Right kidney (tissue), 9 donors: Measurements from ENCODE around the gene ITM2B.
A peak's percentile ranks its signal among the peaks of the same experiment; 100 is the strongest.
"Not testable (repeated sequence)": the region's sequence is repeated elsewhere in the genome, so short reads cannot be mapped to it uniquely, and the experiment has no call there.

Experiments
- DNase-seq: peaks from one replicate; pipeline ENCODE4 v3.0.0-alpha.2; 2016
- long read RNA-seq, 8 donors: transcript quantifications; one replicate each; lab custom pipeline, GENCODE V29; 2026

ITM2B gene
- long read RNA-seq, donor 1, full-length matches to known transcripts, result 543 of 896 reads
- long read RNA-seq, donor 1, partial matches to known transcripts, result 334 of 896 reads
- long read RNA-seq, donor 1, other reads (novel, unspliced or antisense), result 19 of 896 reads
- long read RNA-seq, donor 2, full-length matches to known transcripts, result 366 of 801 reads
- long read RNA-seq, donor 2, partial matches to known transcripts, result 428 of 801 reads
- long read RNA-seq, donor 2, other reads (novel, unspliced or antisense), result 7 of 801 reads
- long read RNA-seq, donor 3, full-length matches to known transcripts, result 304 of 463 reads
- long read RNA-seq, donor 3, partial matches to known transcripts, result 159 of 463 reads
- long read RNA-seq, donor 3, other reads (novel, unspliced or antisense), result 0 of 463 reads
- long read RNA-seq, donor 4, full-length matches to known transcripts, result 432 of 847 reads
- long read RNA-seq, donor 4, partial matches to known transcripts, result 410 of 847 reads
- long read RNA-seq, donor 4, other reads (novel, unspliced or antisense), result 5 of 847 reads
- long read RNA-seq, donor 5, full-length matches to known transcripts, result 543 of 757 reads
- long read RNA-seq, donor 5, partial matches to known transcripts, result 209 of 757 reads
- long read RNA-seq, donor 5, other reads (novel, unspliced or antisense), result 5 of 757 reads
- long read RNA-seq, donor 6, full-length matches to known transcripts, result 501 of 1,127 reads
- long read RNA-seq, donor 6, partial matches to known transcripts, result 616 of 1,127 reads
- long read RNA-seq, donor 6, other reads (novel, unspliced or antisense), result 10 of 1,127 reads
- long read RNA-seq, donor 7, full-length matches to known transcripts, result 711 of 1,555 reads
- long read RNA-seq, donor 7, partial matches to known transcripts, result 818 of 1,555 reads
- long read RNA-seq, donor 7, other reads (novel, unspliced or antisense), result 26 of 1,555 reads
- long read RNA-seq, donor 8, full-length matches to known transcripts, result 499 of 926 reads
- long read RNA-seq, donor 8, partial matches to known transcripts, result 415 of 926 reads
- long read RNA-seq, donor 8, other reads (novel, unspliced or antisense), result 12 of 926 reads

DNA sequence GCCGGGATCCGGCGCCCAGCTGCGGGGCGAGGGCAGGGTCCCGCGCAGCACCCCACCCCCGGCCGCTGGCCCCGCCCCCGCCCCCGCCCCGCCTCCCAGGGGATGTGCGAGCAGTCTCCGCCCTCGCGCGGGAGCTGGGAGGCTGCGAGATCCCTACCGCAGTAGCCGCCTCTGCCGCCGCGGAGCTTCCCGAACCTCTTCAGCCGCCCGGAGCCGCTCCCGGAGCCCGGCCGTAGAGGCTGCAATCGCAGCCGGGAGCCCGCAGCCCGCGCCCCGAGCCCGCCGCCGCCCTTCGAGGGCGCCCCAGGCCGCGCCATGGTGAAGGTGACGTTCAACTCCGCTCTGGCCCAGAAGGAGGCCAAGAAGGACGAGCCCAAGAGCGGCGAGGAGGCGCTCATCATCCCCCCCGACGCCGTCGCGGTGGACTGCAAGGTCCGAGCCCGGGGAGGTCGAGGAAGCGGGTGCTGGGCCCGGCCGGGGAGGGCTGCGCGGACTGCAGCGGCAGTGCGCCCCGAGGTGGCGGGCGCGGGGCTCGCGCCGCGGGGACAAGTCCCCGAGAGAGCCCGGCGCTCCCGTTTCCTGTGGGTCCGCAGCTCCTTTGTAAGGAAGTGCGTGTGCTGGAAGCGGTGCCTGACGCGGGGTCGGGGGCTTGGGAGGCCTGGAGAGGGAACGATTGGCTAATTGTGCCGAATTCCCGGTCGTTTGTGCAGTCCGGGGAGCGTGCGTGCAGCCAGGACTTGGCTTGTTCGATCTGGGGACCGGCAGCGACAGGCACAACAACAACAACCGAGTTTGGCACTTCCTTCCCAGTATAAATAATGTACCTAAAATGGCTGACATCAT, at the start of gene ITM2B:
Gene ITM2B, plus strand, starts transcription at position 161 of the 843 bp plus-strand sequence. Its CDS starts 155 bp downstream, at position 316.
- peak; percentile 94 for DNase-seq

DNA sequence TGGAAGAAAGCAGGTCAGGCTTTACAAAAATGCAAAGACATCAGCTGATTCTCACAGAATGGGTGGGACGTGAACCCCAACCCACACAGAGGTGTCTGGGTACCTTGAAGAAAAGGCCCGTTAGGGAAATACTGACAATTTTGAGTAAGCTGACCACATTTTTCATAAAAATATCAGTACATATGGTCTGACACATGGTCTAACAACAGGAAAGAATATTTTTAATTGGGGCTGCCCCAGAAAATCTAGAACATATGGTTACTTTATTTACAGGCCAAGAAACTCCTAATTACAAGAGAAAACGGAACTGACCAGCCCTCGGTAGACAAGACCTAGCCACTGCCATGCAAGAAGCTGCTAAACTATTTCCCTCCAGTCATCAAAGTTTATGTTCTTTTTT, 48.7 kb upstream of the ITM2B start:
- no peak for DNase-seq

DNA sequence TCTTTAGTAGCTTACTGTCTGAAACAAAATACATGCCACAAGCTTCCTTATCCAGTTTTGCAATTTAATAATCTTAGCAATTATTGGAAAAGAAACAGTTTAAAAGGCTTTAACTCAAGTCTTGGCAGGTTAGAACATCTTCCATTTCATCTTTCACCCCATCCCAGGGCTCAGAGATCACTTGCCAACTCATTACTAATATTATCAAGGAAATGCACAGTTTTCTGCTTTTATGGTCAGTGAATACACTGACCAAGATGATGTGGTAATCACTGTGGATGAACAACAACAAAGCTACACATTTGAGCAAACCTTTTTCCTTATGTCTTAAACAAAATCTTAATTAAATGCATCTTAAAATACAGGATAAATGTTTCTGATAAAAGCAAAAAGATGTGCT, 48.0 kb upstream of the ITM2B start:
- DNase-seq, result no peak

GRCh38 chr13:48186722-48187121, 46.3 kb upstream of the ITM2B start:
- no peak for DNase-seq

GRCh38 chr13:48188131-48188530, 44.9 kb upstream of the ITM2B start:
- no peak for DNase-seq

DNA sequence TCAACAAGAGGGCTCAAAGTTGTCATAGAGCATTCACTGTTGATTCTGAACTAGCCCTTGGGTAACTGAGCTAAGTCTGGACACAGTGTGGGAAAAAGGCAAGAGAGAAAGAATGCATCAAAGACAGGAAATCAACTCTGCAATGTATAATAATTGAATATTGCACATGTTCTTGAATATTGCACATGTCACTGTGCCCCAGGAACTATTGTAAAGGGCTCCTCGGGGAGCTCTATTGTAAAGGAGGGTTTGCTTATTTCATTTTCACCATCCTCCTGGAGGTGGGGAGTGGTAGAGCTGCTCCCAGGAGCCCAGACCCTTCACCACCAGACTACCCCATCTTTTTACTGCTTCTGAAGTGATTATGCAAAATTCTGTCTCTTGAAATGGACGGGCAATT, 44.4 kb upstream of the ITM2B start:
- DNase-seq, result no peak

GRCh38 chr13:48189171-48189570, 43.8 kb upstream of the ITM2B start:
- no peak for DNase-seq

GRCh38 chr13:48192411-48192935, 40.5 kb upstream of the ITM2B start:
- DNase-seq, result no peak

DNA sequence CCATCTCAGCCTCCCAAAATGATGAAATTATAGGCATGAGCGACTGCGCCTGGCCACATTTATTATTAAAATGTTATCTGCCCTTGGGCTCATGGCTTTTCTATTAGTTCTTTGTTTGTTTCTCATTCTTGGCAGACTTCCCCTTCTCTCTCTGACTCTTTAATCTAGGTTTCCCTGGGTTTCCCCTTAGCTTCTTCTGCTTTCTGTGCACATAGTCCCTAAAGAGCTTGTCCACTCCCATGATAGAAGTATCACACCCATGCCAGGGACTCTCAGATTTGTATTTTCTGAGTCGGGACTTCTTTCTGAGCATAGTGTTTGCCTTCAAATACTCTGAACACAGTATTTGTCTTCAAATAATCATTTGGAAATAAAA, 38.6 kb upstream of the ITM2B start:
- no peak for DNase-seq

GRCh38 chr13:48199404-48199946, 33.5 kb upstream of the ITM2B start:
- DNase-seq, result no peak

- no peak for DNase-seq
These were observed 32.0 kb upstream of the ITM2B start for GRCh38 chr13:48201044-48201443.

DNA sequence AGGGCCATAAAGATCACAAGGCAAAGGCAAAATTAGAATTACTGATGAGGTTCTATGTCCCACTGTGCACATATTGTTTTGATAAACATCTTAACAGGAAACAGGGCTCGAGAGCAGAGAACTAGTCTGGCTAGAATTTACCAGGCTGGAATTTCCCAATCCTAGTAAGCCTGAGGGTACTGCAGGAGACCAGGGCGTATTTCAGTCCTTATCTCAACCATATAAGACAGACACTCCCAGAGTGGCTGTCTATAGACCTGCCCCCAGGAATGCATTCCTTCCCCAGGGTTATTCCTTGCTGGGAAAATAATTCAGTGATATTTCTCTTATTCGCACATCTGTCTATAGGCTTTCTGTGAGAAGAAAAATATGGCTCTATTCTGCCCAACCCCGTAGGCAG, 25.8 kb upstream of the ITM2B start:
- DNase-seq, result not testable (repeated sequence)

DNA sequence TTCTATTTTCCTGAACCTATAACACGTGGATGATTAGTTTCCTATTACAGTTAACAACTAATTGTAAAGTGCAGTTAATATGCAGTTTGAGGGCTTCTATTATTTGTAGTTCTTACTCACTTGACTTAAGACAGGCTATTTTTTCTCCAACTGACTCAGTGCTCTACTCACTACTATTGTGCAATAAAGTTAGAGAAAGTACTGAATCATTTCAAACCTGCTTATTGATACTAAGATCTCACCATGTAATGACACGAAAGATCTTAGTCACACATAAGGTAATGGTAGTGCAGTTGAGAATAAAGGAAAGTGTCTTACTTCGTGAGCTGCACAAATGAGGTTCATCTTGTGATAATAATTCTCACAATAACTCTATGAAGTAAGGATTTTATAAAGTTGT, 22.8 kb upstream of the ITM2B start:
- no peak for DNase-seq

DNA sequence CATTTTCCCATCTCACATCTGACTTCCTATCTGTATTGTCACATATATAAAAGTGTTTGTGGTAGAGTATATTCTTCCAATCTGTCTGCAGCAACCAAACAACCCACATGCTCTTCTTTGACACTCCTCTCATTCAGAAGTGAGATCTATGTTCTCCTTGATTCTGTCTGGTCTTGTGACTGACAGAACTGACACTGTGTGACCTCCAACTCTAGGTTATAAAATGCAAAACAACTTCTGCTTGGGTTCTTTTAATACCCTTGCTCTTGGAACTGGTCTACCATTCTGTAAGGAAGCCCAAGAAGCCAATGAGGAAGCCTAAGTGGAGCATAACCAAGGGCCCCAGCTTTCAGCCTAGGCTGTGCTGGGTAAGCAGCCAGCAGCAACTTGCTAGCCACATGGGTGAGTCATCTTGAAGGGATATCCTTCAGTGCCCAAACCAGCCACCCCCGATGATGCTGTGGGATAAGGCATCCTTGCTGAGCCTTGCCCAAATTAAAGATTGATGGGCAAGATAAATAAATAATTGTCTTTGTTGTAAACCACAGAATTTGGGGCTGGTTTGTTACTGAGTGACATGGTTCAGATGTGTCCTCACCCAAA, 18.4 kb upstream of the ITM2B start:
- DNase-seq, result no peak

- DNase-seq, result not testable (repeated sequence)
These were observed 17.3 kb upstream of the ITM2B start for GRCh38 chr13:48215511-48216203.

DNA sequence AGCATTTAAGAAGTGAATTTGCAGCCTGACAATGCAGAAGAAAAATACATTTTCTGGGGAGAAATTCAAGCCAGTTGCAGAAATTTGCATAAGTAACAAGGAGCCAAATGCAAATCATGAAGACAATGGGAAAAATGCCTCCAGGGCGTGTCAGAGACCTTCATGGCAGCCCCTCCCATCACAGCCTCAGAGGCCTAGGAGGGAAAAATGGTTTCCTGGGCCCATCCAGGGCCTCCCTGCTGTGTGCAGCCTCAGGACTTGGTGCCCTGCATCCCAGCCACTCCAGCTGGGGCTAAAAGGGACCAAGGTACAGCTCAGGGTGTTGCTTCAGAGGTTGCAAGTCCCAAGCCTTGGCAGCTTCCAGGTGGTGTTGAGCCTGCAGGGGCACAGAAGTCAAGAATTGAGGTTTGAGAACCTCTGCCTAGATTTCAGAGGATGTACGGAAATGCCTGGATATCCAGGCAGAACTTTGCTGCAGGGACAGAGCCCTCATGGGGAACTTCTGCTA, 16.7 kb upstream of the ITM2B start:
- DNase-seq, result no peak

DNA sequence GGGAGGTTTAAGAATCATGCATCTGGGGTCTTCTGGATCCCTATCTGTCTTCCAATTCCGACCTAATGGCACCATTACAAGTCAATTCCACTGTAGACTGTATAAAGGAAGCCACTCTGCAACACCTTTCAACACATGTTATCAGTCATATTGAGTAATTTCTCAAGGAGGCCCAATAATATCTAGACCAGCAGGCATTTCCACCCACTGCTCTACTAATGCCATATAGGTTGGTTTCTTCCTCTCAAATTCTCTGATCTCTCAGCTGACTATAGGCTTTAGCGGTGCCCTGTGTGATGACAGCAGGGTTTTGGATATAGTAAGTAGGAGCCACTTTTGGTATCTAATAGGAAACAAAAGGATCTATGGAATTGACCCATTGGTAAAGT, 12.4 kb upstream of the ITM2B start:
- DNase-seq, result no peak

- DNase-seq, result no peak
These were observed 11.9 kb upstream of the ITM2B start for GRCh38 chr13:48220981-48221685.

- DNase-seq, result no peak
These were observed 11.3 kb upstream of the ITM2B start for GRCh38 chr13:48221686-48222187.
